Measurements from ENCODE around the gene RPTOR.

The RPTOR gene

DNA sequence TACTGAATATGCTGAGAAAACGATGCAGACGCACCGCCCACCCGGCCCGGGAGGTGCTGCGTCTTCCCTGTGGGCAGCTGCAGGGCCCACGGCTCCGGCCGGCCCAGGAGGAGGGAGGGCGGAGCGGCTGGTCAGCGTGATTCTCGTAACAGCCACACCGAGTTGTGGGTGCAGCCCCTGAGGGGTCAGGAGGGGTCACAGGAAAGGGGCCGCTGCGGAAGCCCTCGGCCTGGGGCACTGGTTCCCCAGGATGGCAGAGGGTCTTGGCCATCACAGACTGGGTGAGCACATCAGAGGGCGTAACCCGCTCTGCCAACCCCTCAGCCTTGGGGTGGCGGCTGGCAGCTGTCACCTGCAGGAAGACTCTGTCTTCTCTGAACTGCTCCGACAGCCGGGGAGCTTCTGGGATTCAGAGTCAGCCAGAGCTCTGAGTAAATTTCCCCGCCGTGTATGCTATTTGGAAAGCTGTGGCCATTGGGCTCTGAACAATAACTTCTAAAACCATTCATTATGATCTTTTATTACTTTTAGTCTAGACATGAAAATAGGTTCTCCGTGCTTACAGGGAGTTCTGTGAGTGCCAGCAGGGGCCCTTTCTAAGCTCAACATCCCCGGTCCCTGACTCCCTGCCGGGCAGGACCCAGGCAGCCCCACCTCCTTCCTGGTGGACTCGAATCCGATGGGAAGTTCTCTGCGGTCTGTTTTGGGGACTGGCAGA is 359.6 kb downstream of the RPTOR start:
- no peak for DNase-seq (ENCODE audit: low read depth)
- TF ChIP-seq, protein P1, sequence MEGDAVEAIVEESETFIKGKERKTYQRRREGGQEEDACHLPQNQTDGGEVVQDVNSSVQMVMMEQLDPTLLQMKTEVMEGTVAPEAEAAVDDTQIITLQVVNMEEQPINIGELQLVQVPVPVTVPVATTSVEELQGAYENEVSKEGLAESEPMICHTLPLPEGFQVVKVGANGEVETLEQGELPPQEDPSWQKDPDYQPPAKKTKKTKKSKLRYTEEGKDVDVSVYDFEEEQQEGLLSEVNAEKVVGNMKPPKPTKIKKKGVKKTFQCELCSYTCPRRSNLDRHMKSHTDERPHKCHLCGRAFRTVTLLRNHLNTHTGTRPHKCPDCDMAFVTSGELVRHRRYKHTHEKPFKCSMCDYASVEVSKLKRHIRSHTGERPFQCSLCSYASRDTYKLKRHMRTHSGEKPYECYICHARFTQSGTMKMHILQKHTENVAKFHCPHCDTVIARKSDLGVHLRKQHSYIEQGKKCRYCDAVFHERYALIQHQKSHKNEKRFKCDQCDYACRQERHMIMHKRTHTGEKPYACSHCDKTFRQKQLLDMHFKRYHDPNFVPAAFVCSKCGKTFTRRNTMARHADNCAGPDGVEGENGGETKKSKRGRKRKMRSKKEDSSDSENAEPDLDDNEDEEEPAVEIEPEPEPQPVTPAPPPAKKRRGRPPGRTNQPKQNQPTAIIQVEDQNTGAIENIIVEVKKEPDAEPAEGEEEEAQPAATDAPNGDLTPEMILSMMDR (IDR thresholded peaks at IDR 0.05; ENCODE audit: insufficient read depth, low read depth, low read length, missing control alignments), result no peak
- no peak overlapping the region for H3K4me3 ChIP-seq (ENCODE audit: low read depth, low read length)

DNA sequence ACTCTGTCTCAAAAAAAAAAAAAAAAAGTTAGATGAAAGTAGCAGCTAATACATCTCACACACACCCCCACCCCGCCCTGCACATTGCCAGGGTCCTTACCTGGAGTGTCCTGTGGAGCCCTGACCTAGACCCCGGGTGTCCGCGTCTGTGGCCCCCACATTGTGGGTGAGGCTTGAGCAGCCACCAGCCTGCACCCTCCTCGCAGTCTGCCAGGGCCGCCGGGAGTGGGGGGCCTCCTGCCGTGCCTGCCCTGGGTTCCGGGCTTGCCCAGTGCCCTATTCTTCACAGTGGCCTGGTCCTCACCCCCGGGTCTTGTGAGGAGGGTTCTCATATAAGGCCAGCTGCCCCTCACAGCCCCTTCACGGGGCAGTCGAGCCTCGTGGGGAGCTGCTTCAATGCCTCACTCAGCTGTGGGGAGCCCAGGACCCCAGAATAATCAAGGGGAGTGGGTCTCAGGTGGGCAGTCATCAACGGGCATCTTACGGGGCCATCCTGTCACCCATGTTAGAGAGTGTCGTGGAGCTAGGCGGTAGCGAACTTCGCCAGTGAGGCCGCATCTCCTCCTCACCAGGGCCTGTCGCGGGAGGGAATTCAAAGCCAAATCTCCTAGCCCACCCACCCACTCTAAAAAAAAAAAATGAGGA is 361.1 kb downstream of the RPTOR start:
- H3K4me3 ChIP-seq (ENCODE audit: low read depth, low read length), result no peak overlapping the region
- TF ChIP-seq, protein P1 (IDR thresholded peaks at IDR 0.05; ENCODE audit: insufficient read depth, low read depth, low read length, missing control alignments), result no peak
- DNase-seq (ENCODE audit: low read depth), result no peak

DNA sequence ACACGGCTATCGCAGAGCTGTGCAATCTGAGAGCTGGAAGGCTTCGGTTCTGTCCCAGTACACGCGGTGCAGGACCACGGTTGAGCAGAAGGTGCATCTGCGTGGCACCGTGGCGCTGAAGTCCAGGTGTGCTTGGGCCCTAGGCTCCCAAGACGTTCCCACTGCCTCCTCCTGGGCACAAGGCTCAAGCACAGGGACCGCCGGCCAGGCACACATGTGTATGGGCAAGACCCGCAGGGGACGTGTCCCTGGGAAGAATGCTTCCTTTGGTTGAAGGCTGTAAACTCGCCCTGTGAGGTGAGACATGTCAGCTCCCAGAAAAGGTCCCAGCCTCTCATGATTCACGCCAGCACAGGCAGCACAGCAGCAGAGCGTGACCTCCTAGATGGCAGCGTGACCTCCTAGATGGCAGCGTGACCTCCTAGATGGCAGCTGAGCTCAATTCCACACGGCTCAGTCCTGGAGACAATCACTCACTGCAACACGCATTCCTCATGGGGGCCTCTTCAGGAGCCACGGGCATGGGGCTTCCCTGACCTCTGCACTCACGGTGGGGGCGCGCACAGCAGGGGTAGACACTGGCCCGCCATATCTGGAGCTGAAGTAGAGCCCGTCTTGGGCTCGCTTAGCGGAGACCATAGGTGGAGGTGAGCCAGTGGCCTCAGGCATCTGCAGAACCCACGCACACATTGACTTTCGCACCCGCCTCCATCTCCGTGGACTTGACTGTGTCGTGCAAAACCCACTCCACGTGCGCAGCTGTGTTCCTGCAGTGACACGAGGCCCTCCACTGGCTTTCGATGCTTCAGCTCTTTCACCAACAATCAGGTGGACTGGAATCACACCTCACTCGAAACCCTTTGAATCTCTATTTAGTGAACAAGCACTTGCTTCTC is 362.0 kb downstream of the RPTOR start:
- H3K4me3 ChIP-seq (ENCODE audit: low read depth, low read length), result no peak overlapping the region
- TF ChIP-seq, protein P1 (IDR thresholded peaks at IDR 0.05; ENCODE audit: insufficient read depth, low read depth, low read length, missing control alignments), result no peak
- no peak for DNase-seq (ENCODE audit: low read depth)

DNA sequence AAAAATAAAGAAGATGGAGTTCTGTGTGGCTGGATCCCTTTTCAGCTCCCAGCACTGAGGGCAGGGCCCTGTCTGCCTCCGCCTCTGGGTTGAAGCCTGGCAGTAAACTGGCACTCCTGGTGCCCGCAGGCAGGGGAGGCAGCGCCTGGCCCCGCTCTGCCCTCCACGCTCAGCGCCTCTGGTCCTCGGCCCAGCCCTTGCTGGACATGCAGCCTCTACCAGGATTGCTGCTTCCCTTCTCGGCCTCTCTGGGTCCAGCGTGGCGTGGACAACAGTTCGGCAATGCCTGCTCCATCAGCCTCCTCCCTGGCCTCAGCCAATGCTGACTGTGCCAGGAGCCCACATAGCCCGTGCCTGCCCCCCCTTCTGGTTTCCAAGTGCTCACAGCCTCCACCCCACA is 362.6 kb downstream of the RPTOR start:
- no peak overlapping the region for H3K4me3 ChIP-seq (ENCODE audit: low read depth, low read length)
- no peak for DNase-seq (ENCODE audit: low read depth)
- TF ChIP-seq, protein P1 (IDR thresholded peaks at IDR 0.05; ENCODE audit: insufficient read depth, low read depth, low read length, missing control alignments), result no peak

DNA sequence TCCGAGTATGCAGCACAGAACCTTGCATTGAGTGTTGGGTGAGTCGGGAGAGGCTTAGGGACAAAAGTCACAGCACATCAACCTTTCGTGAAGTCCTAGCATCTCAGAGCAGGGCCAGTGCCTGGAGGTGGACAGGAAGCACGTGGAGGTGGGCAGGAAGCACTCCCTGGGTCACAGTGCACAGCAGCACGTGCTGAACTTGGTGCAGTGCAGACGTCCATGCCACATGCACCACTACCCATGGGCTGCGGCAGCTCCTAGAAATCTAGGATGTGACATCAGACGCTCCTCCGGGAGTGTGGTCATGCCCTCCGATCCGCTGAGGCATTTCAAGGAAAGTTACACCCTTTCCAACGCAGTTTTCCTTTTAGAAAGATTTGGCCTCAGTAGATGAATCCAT is 363.6 kb downstream of the RPTOR start:
- no peak for DNase-seq (ENCODE audit: low read depth)
- no peak overlapping the region for H3K4me3 ChIP-seq (ENCODE audit: low read depth, low read length)
- TF ChIP-seq, protein P1 (IDR thresholded peaks at IDR 0.05; ENCODE audit: insufficient read depth, low read depth, low read length, missing control alignments), result no peak

DNA sequence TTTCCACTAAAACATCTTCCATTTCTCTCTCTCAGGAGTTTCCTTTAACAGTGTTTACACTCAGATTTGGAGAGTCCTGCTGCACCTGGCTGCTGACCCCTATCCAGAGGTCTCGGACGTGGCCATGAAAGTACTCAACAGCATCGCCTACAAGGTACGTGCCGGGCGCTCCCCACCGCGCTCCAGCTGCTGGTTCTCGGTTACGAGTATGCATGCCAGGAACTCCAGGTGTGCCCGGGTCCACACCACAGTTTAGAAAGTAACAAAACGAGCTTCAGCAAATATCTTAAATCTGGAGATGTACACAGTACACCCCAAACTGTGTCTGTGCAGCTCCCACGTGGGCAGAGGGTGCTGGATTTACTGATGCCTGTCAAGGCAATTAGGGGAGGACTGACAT is 364.1 kb downstream of the RPTOR start:
- no peak overlapping the region for H3K4me3 ChIP-seq (ENCODE audit: low read depth, low read length)
- TF ChIP-seq, protein P1 (IDR thresholded peaks at IDR 0.05; ENCODE audit: insufficient read depth, low read depth, low read length, missing control alignments), result no peak
- DNase-seq (ENCODE audit: low read depth), result no peak
